ENCODE measurements around the gene DLX1.

The DLX1 gene

GRCh38 chr2:172053486-172053885, 31.8 kb upstream of the DLX1 start (continued):
- TF ChIP-seq, protein P1, sequence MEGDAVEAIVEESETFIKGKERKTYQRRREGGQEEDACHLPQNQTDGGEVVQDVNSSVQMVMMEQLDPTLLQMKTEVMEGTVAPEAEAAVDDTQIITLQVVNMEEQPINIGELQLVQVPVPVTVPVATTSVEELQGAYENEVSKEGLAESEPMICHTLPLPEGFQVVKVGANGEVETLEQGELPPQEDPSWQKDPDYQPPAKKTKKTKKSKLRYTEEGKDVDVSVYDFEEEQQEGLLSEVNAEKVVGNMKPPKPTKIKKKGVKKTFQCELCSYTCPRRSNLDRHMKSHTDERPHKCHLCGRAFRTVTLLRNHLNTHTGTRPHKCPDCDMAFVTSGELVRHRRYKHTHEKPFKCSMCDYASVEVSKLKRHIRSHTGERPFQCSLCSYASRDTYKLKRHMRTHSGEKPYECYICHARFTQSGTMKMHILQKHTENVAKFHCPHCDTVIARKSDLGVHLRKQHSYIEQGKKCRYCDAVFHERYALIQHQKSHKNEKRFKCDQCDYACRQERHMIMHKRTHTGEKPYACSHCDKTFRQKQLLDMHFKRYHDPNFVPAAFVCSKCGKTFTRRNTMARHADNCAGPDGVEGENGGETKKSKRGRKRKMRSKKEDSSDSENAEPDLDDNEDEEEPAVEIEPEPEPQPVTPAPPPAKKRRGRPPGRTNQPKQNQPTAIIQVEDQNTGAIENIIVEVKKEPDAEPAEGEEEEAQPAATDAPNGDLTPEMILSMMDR (tag by site-specific recombination; IDR thresholded peaks at IDR 0.05): no peak
- TF ChIP-seq ZNF664 (tag by site-specific recombination; IDR thresholded peaks at IDR 0.05) (0 out of 2 replicates have a peak, but pooled peaks have one; percentile 15), HOXD13 (CRISPR knock-in tag; IDR thresholded peaks at IDR 0.05; ENCODE audit: borderline replicate concordance) (no peak), ZSCAN18 (tag by site-specific recombination; IDR thresholded peaks at IDR 0.05) (no peak), FEZF1 (tag by site-specific recombination; IDR thresholded peaks at IDR 0.05) (peak; percentile 76), ZNF398 (tag by site-specific recombination; IDR thresholded peaks at IDR 0.05) (no peak), PRDM1 (tag by site-specific recombination; IDR thresholded peaks at IDR 0.05) (no peak), ZEB2 (tag by site-specific recombination; IDR thresholded peaks at IDR 0.05) (peak; percentile 52; the same call in 1 of the 2 replicates), IKZF3 (tag by site-specific recombination; IDR thresholded peaks at IDR 0.05) (peak; percentile 62; the same call in 1 of the 2 replicates), ZNF211 (tag by site-specific recombination; IDR thresholded peaks at IDR 0.05; ENCODE audit: low read depth) (no peak), PBX3 (CRISPR knock-in tag; IDR thresholded peaks at IDR 0.05) (no peak)
- TF ChIP-seq, protein P2, sequence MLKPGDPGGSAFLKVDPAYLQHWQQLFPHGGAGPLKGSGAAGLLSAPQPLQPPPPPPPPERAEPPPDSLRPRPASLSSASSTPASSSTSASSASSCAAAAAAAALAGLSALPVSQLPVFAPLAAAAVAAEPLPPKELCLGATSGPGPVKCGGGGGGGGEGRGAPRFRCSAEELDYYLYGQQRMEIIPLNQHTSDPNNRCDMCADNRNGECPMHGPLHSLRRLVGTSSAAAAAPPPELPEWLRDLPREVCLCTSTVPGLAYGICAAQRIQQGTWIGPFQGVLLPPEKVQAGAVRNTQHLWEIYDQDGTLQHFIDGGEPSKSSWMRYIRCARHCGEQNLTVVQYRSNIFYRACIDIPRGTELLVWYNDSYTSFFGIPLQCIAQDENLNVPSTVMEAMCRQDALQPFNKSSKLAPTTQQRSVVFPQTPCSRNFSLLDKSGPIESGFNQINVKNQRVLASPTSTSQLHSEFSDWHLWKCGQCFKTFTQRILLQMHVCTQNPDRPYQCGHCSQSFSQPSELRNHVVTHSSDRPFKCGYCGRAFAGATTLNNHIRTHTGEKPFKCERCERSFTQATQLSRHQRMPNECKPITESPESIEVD (tag by site-specific recombination; IDR thresholded peaks at IDR 0.05): peak; percentile 89
- TF ChIP-seq, protein P3, sequence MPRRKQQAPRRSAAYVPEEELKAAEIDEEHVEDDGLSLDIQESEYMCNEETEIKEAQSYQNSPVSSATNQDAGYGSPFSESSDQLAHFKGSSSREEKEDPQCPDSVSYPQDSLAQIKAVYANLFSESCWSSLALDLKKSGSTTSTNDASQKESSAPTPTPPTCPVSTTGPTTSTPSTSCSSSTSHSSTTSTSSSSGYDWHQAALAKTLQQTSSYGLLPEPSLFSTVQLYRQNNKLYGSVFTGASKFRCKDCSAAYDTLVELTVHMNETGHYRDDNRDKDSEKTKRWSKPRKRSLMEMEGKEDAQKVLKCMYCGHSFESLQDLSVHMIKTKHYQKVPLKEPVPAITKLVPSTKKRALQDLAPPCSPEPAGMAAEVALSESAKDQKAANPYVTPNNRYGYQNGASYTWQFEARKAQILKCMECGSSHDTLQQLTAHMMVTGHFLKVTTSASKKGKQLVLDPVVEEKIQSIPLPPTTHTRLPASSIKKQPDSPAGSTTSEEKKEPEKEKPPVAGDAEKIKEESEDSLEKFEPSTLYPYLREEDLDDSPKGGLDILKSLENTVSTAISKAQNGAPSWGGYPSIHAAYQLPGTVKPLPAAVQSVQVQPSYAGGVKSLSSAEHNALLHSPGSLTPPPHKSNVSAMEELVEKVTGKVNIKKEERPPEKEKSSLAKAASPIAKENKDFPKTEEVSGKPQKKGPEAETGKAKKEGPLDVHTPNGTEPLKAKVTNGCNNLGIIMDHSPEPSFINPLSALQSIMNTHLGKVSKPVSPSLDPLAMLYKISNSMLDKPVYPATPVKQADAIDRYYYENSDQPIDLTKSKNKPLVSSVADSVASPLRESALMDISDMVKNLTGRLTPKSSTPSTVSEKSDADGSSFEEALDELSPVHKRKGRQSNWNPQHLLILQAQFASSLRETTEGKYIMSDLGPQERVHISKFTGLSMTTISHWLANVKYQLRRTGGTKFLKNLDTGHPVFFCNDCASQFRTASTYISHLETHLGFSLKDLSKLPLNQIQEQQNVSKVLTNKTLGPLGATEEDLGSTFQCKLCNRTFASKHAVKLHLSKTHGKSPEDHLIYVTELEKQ (tag by site-specific recombination; IDR thresholded peaks at IDR 0.05; ENCODE audit: borderline replicate concordance): no peak

DNA sequence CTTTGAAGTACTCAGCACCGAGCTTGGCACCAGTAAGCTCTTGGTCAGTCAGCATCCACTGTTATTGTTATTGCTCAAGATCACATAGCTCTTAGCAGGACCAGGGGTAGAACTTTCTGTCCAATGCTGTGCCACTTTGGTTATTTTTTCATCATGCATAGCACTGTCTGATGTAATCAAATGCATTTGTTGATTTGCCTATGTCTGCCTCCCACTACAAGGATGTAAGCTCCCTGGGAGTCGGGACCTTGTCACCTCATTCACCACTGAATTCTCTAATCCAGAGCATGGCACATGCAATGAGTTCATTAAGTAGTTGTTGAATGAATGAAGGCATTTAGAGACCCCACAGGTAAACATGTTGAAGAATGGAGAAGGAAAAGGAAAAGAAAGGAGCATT, 29.0 kb upstream of the DLX1 start:
- POLR2A ChIA-PET: interaction anchor here (1.0 kb wide), 1 partner anchor 43 kb away, joined by 3 read pairs; no protein-coding TSS in a partner anchor
- no peak overlapping the region for H3K27ac ChIP-seq (ENCODE audit: extremely low read depth, low read depth, low read length)
- H3K4me1 ChIP-seq (ENCODE audit: control insufficient read depth, insufficient read depth, low read length): peaks cover 14% of the 10 kb centered on the region
- no peaks in the 10 kb centered on the region for H3K9me3 ChIP-seq (ENCODE audit: control insufficient read depth, insufficient read depth, low read depth, low read length)
- H3K4me3 ChIP-seq (ENCODE audit: low read depth, low read length): no peak overlapping the region
- CTCF ChIA-PET: no interaction called here
- H3K36me3 ChIP-seq (ENCODE audit: control insufficient read depth in 2 of 2, insufficient read depth in 1 of 2, low read length in 2 of 2): no peaks in the 10 kb centered on the region
- TF ChIP-seq ZNF791 (tag by site-specific recombination; IDR thresholded peaks at IDR 0.05): no peak
- TF ChIP-seq ZNF350 (tag by site-specific recombination; IDR thresholded peaks at IDR 0.05): no peak
- peak; percentile 63; the same call in 1 of the 2 replicates for TF ChIP-seq ZNF24 (tag by site-specific recombination; IDR thresholded peaks at IDR 0.05)
- TF ChIP-seq ZNF335 (tag by site-specific recombination; conservative IDR thresholded peaks at IDR 0.05): peak; percentile 8; the same call in 1 of the 2 replicates
- TF ChIP-seq ZSCAN16 (tag by site-specific recombination; IDR thresholded peaks at IDR 0.05): no peak
- no peak for TF ChIP-seq ZNF548 (tag by site-specific recombination; IDR thresholded peaks at IDR 0.05)
- TF ChIP-seq ZNF239 (tag by site-specific recombination; IDR thresholded peaks at IDR 0.05): no peak
- TF ChIP-seq ZNF404 (tag by site-specific recombination; IDR thresholded peaks at IDR 0.05): no peak
- TF ChIP-seq ZNF146 (tag by site-specific recombination; IDR thresholded peaks at IDR 0.05): no peak
- no peak for TF ChIP-seq OSR2 (tag by site-specific recombination; IDR thresholded peaks at IDR 0.05)
- no peak for TF ChIP-seq ZNF692 (tag by site-specific recombination; IDR thresholded peaks at IDR 0.05)
- peak; percentile 16; the same call in 1 of the 2 replicates for TF ChIP-seq ZNF660 (tag by site-specific recombination; IDR thresholded peaks at IDR 0.05)
